ENCODE data around the gene PCDHGA12.
"Not testable (repeated sequence)": the region's sequence is repeated elsewhere in the genome, so short reads cannot be mapped to it uniquely, and the experiment has no call there.

Gene PCDHGA12

DNA sequence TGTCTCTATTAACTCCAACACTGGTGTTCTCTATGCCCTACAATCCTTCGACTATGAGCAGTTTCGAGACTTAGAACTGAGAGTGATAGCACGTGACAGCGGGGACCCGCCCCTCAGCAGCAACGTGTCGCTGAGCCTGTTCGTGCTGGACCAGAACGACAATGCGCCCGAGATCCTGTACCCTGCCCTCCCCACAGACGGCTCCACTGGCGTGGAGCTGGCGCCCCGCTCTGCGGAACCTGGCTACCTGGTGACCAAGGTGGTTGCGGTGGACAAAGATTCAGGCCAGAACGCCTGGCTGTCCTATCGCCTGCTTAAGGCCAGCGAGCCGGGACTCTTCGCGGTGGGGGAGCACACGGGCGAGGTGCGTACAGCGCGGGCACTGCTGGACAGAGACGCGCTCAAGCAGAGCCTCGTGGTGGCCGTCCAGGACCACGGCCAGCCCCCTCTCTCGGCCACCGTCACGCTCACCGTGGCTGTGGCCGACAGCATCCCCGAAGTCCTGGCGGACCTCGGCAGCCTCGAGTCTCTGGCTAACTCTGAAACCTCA lies 7.5 kb upstream of the PCDHGA12 start:
- no peak overlapping the region for H3K27ac ChIP-seq
- TF ChIP-seq, protein P1, sequence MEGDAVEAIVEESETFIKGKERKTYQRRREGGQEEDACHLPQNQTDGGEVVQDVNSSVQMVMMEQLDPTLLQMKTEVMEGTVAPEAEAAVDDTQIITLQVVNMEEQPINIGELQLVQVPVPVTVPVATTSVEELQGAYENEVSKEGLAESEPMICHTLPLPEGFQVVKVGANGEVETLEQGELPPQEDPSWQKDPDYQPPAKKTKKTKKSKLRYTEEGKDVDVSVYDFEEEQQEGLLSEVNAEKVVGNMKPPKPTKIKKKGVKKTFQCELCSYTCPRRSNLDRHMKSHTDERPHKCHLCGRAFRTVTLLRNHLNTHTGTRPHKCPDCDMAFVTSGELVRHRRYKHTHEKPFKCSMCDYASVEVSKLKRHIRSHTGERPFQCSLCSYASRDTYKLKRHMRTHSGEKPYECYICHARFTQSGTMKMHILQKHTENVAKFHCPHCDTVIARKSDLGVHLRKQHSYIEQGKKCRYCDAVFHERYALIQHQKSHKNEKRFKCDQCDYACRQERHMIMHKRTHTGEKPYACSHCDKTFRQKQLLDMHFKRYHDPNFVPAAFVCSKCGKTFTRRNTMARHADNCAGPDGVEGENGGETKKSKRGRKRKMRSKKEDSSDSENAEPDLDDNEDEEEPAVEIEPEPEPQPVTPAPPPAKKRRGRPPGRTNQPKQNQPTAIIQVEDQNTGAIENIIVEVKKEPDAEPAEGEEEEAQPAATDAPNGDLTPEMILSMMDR (IDR thresholded peaks at IDR 0.05) = no peak
- TF ChIP-seq ZFX (IDR thresholded peaks at IDR 0.05; ENCODE audit: borderline replicate concordance) = no peak

DNA sequence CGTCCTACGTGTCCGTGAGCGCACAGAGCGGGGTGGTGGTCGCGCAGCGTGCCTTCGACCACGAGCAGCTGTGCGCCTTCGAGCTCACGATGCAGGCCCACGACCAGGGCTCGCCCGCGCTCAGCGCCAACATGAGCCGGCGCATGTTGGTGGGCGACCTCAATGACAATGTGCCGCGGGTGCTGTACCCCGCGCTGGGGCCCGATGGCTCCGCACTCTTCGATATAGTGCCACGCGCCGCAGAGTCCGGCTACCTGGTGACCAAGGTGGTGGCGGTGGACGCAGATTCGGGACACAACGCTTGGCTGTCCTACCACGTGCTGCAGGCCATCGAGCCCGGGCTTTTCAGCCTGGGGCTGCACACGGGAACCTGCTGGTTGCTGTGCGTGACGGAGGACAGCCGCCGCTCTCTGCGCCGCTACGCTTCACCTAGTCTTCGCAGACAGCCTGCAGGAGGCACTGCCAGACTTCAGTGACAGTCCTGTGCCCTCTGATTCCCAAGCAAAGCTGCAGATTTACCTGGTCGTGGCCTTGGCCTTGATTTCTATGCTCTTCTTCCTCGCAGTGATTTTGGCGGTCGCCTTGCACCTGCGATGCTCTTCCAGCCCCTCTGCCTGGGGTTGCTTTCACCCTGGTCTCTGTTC lies 2.4 kb upstream of the PCDHGA12 start:
- no peak overlapping the region for H3K27ac ChIP-seq
- TF ChIP-seq, protein P1 (IDR thresholded peaks at IDR 0.05) = no peak
- no peak for TF ChIP-seq ZFX (IDR thresholded peaks at IDR 0.05; ENCODE audit: borderline replicate concordance)

DNA sequence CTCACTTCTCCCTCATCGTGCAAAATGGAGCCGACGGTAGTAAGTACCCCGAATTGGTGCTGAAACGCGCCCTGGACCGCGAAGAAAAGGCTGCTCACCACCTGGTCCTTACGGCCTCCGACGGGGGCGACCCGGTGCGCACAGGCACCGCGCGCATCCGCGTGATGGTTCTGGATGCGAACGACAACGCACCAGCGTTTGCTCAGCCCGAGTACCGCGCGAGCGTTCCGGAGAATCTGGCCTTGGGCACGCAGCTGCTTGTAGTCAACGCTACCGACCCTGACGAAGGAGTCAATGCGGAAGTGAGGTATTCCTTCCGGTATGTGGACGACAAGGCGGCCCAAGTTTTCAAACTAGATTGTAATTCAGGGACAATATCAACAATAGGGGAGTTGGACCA lies 979 bp downstream of the PCDHGA12 start:
- TF ChIP-seq, protein P1 (IDR thresholded peaks at IDR 0.05) = no peak
- TF ChIP-seq ZFX (IDR thresholded peaks at IDR 0.05; ENCODE audit: borderline replicate concordance) = no peak
- H3K27ac ChIP-seq = no peak overlapping the region

- H3K27ac ChIP-seq = not testable (repeated sequence)
Measured at GRCh38 chr5:141432308-141432707, 2.0 kb downstream of the PCDHGA12 start.

DNA sequence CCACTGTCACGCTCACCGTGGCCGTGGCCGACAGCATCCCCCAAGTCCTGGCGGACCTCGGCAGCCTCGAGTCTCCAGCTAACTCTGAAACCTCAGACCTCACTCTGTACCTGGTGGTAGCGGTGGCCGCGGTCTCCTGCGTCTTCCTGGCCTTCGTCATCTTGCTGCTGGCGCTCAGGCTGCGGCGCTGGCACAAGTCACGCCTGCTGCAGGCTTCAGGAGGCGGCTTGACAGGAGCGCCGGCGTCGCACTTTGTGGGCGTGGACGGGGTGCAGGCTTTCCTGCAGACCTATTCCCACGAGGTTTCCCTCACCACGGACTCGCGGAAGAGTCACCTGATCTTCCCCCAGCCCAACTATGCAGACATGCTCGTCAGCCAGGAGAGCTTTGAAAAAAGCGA lies 2.4 kb downstream of the PCDHGA12 start:
- H3K27ac ChIP-seq = not testable (repeated sequence)

GRCh38 chr5:141434006-141434405 lies 3.7 kb downstream of the PCDHGA12 start:
- H3K27ac ChIP-seq = no peak overlapping the region
- TF ChIP-seq, protein P1 (IDR thresholded peaks at IDR 0.05) = no peak
- TF ChIP-seq ZFX (IDR thresholded peaks at IDR 0.05; ENCODE audit: borderline replicate concordance) = no peak

GRCh38 chr5:141437221-141437620 lies 6.9 kb downstream of the PCDHGA12 start:
- no peak overlapping the region for H3K27ac ChIP-seq
- TF ChIP-seq, protein P1 (IDR thresholded peaks at IDR 0.05) = no peak
- no peak for TF ChIP-seq ZFX (IDR thresholded peaks at IDR 0.05; ENCODE audit: borderline replicate concordance)

DNA sequence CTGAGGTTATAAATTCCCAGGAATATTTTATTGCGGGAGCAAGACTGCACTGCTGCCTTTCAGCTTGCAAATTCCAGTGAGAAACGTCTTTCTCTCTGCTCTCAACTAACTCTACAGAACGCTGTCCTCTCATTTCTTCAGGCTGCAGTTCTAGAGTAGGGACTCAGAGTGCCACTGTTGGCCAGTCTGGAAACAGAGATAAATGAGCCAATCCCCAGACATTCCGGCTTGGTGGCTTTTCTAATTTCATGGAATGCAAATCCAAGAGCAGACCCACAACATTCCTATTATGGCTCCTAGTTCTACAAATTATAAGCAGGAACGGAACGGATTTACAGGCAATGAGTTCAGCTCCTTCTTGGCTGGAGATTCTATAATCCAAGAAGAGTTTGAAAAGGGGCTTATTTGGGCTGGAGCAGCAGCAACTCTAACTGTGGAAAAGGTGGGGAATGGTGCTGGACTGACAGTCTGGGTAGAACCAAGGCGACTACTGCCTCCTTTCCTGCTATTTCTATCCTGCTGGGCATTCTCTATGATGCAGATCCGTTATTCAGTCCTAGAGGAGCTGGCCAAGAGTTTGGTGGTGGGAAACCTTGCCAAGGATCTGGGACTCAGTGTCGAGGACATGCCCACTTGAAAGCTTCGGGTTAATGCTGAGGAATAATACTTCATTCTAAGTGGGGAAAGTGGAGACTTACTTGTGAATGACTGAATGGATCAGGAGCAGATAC lies 9.3 kb downstream of the PCDHGA12 start:
- no peak overlapping the region for H3K27ac ChIP-seq
- TF ChIP-seq ZFX (IDR thresholded peaks at IDR 0.05; ENCODE audit: borderline replicate concordance) = no peak
- TF ChIP-seq, protein P1 (IDR thresholded peaks at IDR 0.05) = no peak
